HG03108 (cell line): ENCODE data around the gene ADGRF3.
"Not testable (repeated sequence)": the region's sequence is repeated elsewhere in the genome, so short reads cannot be mapped to it uniquely, and the experiment has no call there.

Source experiments
- ATAC-seq: cut with Tn5 transposase; IDR thresholded peaks from one replicate; pipeline ENCODE4 v1.9.1; 2021; ENCODE audit warnings: moderate library complexity; ENCODE audit not compliant: unreplicated experiment

ADGRF3 gene

GRCh38 chr2:26346454-26347053 lies at the start of gene ADGRF3:
TSS of gene ADGRF3 (minus strand) at chr2:26346789. CDS start at chr2:26346234, 555 bp downstream.
- no peak for ATAC-seq

- ATAC-seq: no peak
Observed at GRCh38 chr2:26395394-26395793, 48.8 kb upstream of the ADGRF3 start.

- no peak for ATAC-seq
Observed at GRCh38 chr2:26394694-26395093, 48.1 kb upstream of the ADGRF3 start.

- no peak for ATAC-seq
Observed at GRCh38 chr2:26387189-26387588, 40.6 kb upstream of the ADGRF3 start.

- no peak for ATAC-seq
Observed at GRCh38 chr2:26384597-26384996, 38.0 kb upstream of the ADGRF3 start.

- no peak for ATAC-seq
Observed at GRCh38 chr2:26384183-26384582, 37.6 kb upstream of the ADGRF3 start.

- no peak for ATAC-seq
Observed at GRCh38 chr2:26382564-26382963, 36.0 kb upstream of the ADGRF3 start.

- ATAC-seq: no peak
Observed at GRCh38 chr2:26380281-26380680, 33.7 kb upstream of the ADGRF3 start.

GRCh38 chr2:26376799-26377198 lies 30.2 kb upstream of the ADGRF3 start:
- ATAC-seq: no peak

- not testable (repeated sequence) for ATAC-seq
Observed at GRCh38 chr2:26370909-26371308, 24.3 kb upstream of the ADGRF3 start.

GRCh38 chr2:26369664-26370063 lies 23.1 kb upstream of the ADGRF3 start:
- ATAC-seq: not testable (repeated sequence)

- no peak for ATAC-seq
Observed at GRCh38 chr2:26366957-26367356, 20.4 kb upstream of the ADGRF3 start.

GRCh38 chr2:26364669-26365068 lies 18.1 kb upstream of the ADGRF3 start:
- ATAC-seq: no peak

GRCh38 chr2:26363958-26364357 lies 17.4 kb upstream of the ADGRF3 start:
- ATAC-seq: no peak

- ATAC-seq: no peak
Observed at GRCh38 chr2:26363323-26363722, 16.7 kb upstream of the ADGRF3 start.

- no peak for ATAC-seq
Observed at GRCh38 chr2:26359886-26360473, 13.4 kb upstream of the ADGRF3 start.

- ATAC-seq: no peak
Observed at GRCh38 chr2:26356771-26357170, 10.2 kb upstream of the ADGRF3 start.

GRCh38 chr2:26356111-26356510 lies 9.5 kb upstream of the ADGRF3 start:
- no peak for ATAC-seq

- no peak for ATAC-seq
Observed at GRCh38 chr2:26355038-26355995, 8.7 kb upstream of the ADGRF3 start.

- ATAC-seq: not testable (repeated sequence)
Observed at GRCh38 chr2:26354469-26354868, 7.9 kb upstream of the ADGRF3 start.

GRCh38 chr2:26352892-26353291 lies 6.3 kb upstream of the ADGRF3 start:
- ATAC-seq: no peak
